ENCODE results near the gene NR2F1-AS1. TPM values are rescaled to one million over a fixed set of nuclear protein-coding genes. Genes with fewer than 3 reads are reported as not detected.
A peak's percentile ranks its signal among the peaks of the same experiment; 100 is the strongest.

Gene NR2F1-AS1
- total and polyA plus RNA-seq, 2 of the 4 experiments (the other 2 are of a cell fraction), result 12.5 to 12.8 TPM

- Histone ChIP-seq H3K56ac (ENCODE audit: extremely low read depth, insufficient read depth, low read length) (no peak overlapping the region), H3K27ac (ENCODE audit: insufficient read depth, low read length) (peak overlapping the region; percentile 7; the same call in 1 of the 2 replicates), H3K23ac (ENCODE audit: low read depth, low read length) (0 out of 2 replicates have a peak overlapping the region, but pooled peaks have one; percentile 31), H4K8ac (ENCODE audit: low read depth in 2 of 2, low read length in 2 of 2) (0 out of 4 replicates have a peak overlapping the region, but pooled peaks of 1 of the 2 experiments have one; percentile 16), H3K79me1 (ENCODE audit: low read depth in 1 of 2, low read length in 2 of 2) (peaks cover 5 to 33% of the 10 kb centered on the region in 2 experiments; a peak in 2 of 4 replicates), H3K4me3 (ENCODE audit: insufficient read depth, low read depth, low read length) (no peak overlapping the region), H3K9me3 (ENCODE audit: control insufficient read depth, insufficient read depth, low read length) (no peaks in the 10 kb centered on the region), H3K14ac (replicated peaks; ENCODE audit: low read depth, low read length) (no peak overlapping the region), H4K5ac (ENCODE audit: low read depth, low read length) (peak overlapping the region; percentile 12; the same call in 1 of the 2 replicates), H4K20me1 (ENCODE audit: insufficient read depth, low read length) (peaks cover 11% of the 10 kb centered on the region), H2AFZ (replicated peaks; ENCODE audit: low read length, poor library complexity) (peak overlapping the region; percentile 27), H3K9me1 (ENCODE audit: insufficient read depth, low read length) (peaks cover 11% of the 10 kb centered on the region; the same call in 1 of the 2 replicates), H2BK120ac (ENCODE audit: low read depth, low read length) (no peak overlapping the region), H3K27me3 (ENCODE audit: control insufficient read depth, insufficient read depth, low read length) (no peaks in the 10 kb centered on the region), H2BK15ac (ENCODE audit: low read depth, low read length) (no peak overlapping the region), H3K36me3 (ENCODE audit: control insufficient read depth, insufficient read depth, low read length) (peaks cover 39% of the 10 kb centered on the region), H3K18ac (ENCODE audit: low read depth, low read length) (no peak overlapping the region; the same call in 1 of the 2 replicates), H2AK5ac (ENCODE audit: low read depth, low read length) (no peak overlapping the region; the same call in 1 of the 2 replicates), H3K4me1 (ENCODE audit: control insufficient read depth, insufficient read depth, low read length) (peaks cover 33% of the 10 kb centered on the region), H2BK5ac (ENCODE audit: low read depth, low read length, poor library complexity, severe bottlenecking) (no peak overlapping the region), H4K91ac (ENCODE audit: insufficient read depth, low read depth, low read length) (peak overlapping the region; percentile 33; the same call in 1 of the 2 replicates), H3K4ac (ENCODE audit: low read depth, low read length) (no peak overlapping the region), H3K9ac (ENCODE audit: low read depth, low read length) (no peak overlapping the region), H2AK9ac (replicated peaks; ENCODE audit: low read depth, low read length, poor library complexity) (peak overlapping the region; percentile 26), H2BK20ac (ENCODE audit: low read depth, low read length) (no peak overlapping the region), H3K4me2 (ENCODE audit: low read depth, low read length) (no peak overlapping the region)
- intact Hi-C loops (cut with micrococcal nuclease) (loop anchor here (5.0 kb wide), 1 partner anchor 1953 kb away; no protein-coding TSS in a partner anchor), in situ Hi-C loops (cut with MboI; ENCODE audit: low sequenced_read_pairs) (loop anchor here (25.0 kb wide), 2 partner anchors 683 to 1283 kb away; no protein-coding TSS in a partner anchor), dilution Hi-C loops (cut with HindIII; ENCODE audit: low sequenced_read_pairs, unreplicated experiment) (no loop called here)
- WGBS, 2 experiments (ENCODE audit: extremely low coverage in 2 of 2, insufficient read length in 1 of 2), result 57% methylated on average over 2 of the region's 37 CpGs; no CpG with 5 or more reads in 1 of the 2 experiments
- ATAC-seq (ENCODE audit: low read depth), result no peak
- no peak for TF ChIP-seq MXI1 (IDR thresholded peaks at IDR 0.05; ENCODE audit: borderline replicate concordance, low read depth, low read length)
- no peak for TF ChIP-seq ELK1 (IDR thresholded peaks at IDR 0.05; ENCODE audit: borderline replicate concordance, low read depth, low read length)
- TF ChIP-seq NFE2L2 (IDR thresholded peaks at IDR 0.05; ENCODE audit: low read depth, low read length), result no peak
- TF ChIP-seq CHD1 (IDR thresholded peaks at IDR 0.05; ENCODE audit: low read depth, low read length), result no peak
- no peak for TF ChIP-seq RCOR1 (IDR thresholded peaks at IDR 0.05; ENCODE audit: insufficient replicate concordance, low read length)
- TF ChIP-seq SMC3 (IDR thresholded peaks at IDR 0.05; ENCODE audit: low read depth, low read length), result no peak
- TF ChIP-seq RAD21 (IDR thresholded peaks at IDR 0.05; ENCODE audit: low read length), result no peak
- TF ChIP-seq USF2 (IDR thresholded peaks at IDR 0.05; ENCODE audit: low read depth, low read length), result no peak
- TF ChIP-seq CEBPB (IDR thresholded peaks at IDR 0.05; ENCODE audit: low read depth, low read length), result no peak
- TF ChIP-seq RFX5 (IDR thresholded peaks at IDR 0.05; ENCODE audit: low read depth, low read length), result no peak
- no peak for TF ChIP-seq MAZ (IDR thresholded peaks at IDR 0.05; ENCODE audit: borderline replicate concordance, low read depth, low read length)
- no peak for TF ChIP-seq FOS (IDR thresholded peaks at IDR 0.05; ENCODE audit: low read depth, low read length)
- TF ChIP-seq MAFK (IDR thresholded peaks at IDR 0.05; ENCODE audit: low read depth, low read length), result no peak
- TF ChIP-seq POLR2A (IDR thresholded peaks at IDR 0.05; ENCODE audit: low read depth, low read length), result no peak
- no TSS peak for BruUV-seq (replicated peaks)
- CTCF ChIA-PET, result no interaction called here
- POLR2A ChIA-PET (ENCODE audit: unreplicated experiment), result interaction anchor here (0.6 kb wide), 1 partner anchor 1109 kb away, joined by 3 read pairs; no protein-coding TSS in a partner anchor
- DNase-seq, result no peak
Measured at GRCh38 chr5:93594591-93595419, 13.8 kb upstream of the NR2F1-AS1 start.

Measured in IMR-90 (cell line).